ENCODE data around the gene RNF141. TPM values are rescaled to one million over a fixed set of nuclear protein-coding genes. Genes with fewer than 3 reads are reported as not detected.

The RNF141 gene
- total and polyA plus RNA-seq, 2 of the 13 experiments (the other 11 are each of a cell fraction or from before 2014, with no cell fraction given), result 9.3 to 22.4 TPM

DNA sequence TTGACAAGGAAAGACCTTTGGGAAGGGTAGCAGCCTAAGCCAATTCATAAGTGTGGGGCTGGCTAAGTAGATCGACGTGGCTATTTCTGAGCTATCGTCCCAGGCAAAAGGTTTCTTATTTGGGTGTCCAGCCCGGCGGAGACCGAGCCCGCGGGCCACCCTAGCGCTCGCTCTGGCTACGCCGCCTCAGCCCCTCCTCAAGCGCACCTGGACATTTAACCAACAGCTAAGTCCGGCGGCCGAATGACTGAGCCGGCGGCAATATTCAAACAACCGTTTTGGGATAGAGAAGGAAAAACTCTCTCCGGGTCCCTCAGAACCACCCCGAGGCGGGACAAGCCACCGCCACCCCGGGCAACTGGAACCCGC is 457 bp downstream of the RNF141 start (continued):
- TF ChIP-seq KLF6 (CRISPR knock-in tag; IDR thresholded peaks at IDR 0.05) (no peak), ASH2L (IDR thresholded peaks at IDR 0.05; ENCODE audit: insufficient read length, low read depth, low read length) (peak; percentile 73), U2AF1 (optimal IDR thresholded peaks at IDR 0.05; ENCODE audit: low read depth, low read length) (no peak), ZFP62 (CRISPR knock-in tag; IDR thresholded peaks at IDR 0.05) (no peak), ZNF10 (CRISPR knock-in tag; IDR thresholded peaks at IDR 0.05; ENCODE audit: borderline replicate concordance, low read depth) (no peak), CBX2 (IDR thresholded peaks at IDR 0.05; ENCODE audit: low read depth, low read length) (no peak), CBX2 (CRISPR knock-in tag; IDR thresholded peaks at IDR 0.05; ENCODE audit: low read depth) (no peak), RFX1 (IDR thresholded peaks at IDR 0.05) (no peak), ZNF775 (CRISPR knock-in tag; IDR thresholded peaks at IDR 0.05; ENCODE audit: borderline replicate concordance) (no peak), MEIS1 (CRISPR knock-in tag; IDR thresholded peaks at IDR 0.05; ENCODE audit: borderline replicate concordance) (no peak), ZNF577 (CRISPR knock-in tag; IDR thresholded peaks at IDR 0.05; ENCODE audit: borderline replicate concordance, low read depth) (no peak), ZBTB7A (CRISPR knock-in tag; IDR thresholded peaks at IDR 0.05) (no peak), ZBTB49 (CRISPR knock-in tag; IDR thresholded peaks at IDR 0.05; ENCODE audit: borderline replicate concordance) (no peak), KDM5A (IDR thresholded peaks at IDR 0.05; ENCODE audit: borderline replicate concordance, low read length) (peak; percentile 39; the same call in 1 of the 2 replicates), FOXJ3 (CRISPR knock-in tag; IDR thresholded peaks at IDR 0.05; ENCODE audit: borderline replicate concordance) (0 out of 2 replicates have a peak, but pooled peaks have one; percentile 28), KAT7 (CRISPR knock-in tag; IDR thresholded peaks at IDR 0.05; ENCODE audit: borderline replicate concordance) (no peak), JARID2 (CRISPR knock-in tag; IDR thresholded peaks at IDR 0.05; ENCODE audit: insufficient replicate concordance) (no peak), ZNF260 (CRISPR knock-in tag; IDR thresholded peaks at IDR 0.05; ENCODE audit: borderline replicate concordance, low read depth) (no peak), EZH2 (conservative IDR thresholded peaks at IDR 0.05; ENCODE audit: low read depth, low read length) (no peak), CHD4 (IDR thresholded peaks at IDR 0.05; ENCODE audit: borderline replicate concordance, low read length) (no peak), RAD51 (IDR thresholded peaks at IDR 0.05; ENCODE audit: borderline replicate concordance) (no peak)
- TF ChIP-seq, protein P1, sequence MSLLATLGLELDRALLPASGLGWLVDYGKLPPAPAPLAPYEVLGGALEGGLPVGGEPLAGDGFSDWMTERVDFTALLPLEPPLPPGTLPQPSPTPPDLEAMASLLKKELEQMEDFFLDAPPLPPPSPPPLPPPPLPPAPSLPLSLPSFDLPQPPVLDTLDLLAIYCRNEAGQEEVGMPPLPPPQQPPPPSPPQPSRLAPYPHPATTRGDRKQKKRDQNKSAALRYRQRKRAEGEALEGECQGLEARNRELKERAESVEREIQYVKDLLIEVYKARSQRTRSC (CRISPR knock-in tag; IDR thresholded peaks at IDR 0.05; ENCODE audit: low read depth), result no peak
- TF ChIP-seq, protein P2, sequence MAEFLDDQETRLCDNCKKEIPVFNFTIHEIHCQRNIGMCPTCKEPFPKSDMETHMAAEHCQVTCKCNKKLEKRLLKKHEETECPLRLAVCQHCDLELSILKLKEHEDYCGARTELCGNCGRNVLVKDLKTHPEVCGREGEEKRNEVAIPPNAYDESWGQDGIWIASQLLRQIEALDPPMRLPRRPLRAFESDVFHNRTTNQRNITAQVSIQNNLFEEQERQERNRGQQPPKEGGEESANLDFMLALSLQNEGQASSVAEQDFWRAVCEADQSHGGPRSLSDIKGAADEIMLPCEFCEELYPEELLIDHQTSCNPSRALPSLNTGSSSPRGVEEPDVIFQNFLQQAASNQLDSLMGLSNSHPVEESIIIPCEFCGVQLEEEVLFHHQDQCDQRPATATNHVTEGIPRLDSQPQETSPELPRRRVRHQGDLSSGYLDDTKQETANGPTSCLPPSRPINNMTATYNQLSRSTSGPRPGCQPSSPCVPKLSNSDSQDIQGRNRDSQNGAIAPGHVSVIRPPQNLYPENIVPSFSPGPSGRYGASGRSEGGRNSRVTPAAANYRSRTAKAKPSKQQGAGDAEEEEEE (CRISPR knock-in tag; IDR thresholded peaks at IDR 0.05; ENCODE audit: borderline replicate concordance), result no peak
- TF ChIP-seq, protein P3, sequence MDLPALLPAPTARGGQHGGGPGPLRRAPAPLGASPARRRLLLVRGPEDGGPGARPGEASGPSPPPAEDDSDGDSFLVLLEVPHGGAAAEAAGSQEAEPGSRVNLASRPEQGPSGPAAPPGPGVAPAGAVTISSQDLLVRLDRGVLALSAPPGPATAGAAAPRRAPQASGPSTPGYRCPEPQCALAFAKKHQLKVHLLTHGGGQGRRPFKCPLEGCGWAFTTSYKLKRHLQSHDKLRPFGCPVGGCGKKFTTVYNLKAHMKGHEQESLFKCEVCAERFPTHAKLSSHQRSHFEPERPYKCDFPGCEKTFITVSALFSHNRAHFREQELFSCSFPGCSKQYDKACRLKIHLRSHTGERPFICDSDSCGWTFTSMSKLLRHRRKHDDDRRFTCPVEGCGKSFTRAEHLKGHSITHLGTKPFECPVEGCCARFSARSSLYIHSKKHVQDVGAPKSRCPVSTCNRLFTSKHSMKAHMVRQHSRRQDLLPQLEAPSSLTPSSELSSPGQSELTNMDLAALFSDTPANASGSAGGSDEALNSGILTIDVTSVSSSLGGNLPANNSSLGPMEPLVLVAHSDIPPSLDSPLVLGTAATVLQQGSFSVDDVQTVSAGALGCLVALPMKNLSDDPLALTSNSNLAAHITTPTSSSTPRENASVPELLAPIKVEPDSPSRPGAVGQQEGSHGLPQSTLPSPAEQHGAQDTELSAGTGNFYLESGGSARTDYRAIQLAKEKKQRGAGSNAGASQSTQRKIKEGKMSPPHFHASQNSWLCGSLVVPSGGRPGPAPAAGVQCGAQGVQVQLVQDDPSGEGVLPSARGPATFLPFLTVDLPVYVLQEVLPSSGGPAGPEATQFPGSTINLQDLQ (CRISPR knock-in tag; IDR thresholded peaks at IDR 0.05), result no peak
